HG03108 (cell line): ENCODE measurements around the gene CGREF1.

Experiments
- ATAC-seq: cut with Tn5 transposase; IDR thresholded peaks from one replicate; pipeline ENCODE4 v1.9.1; 2021; ENCODE audit warnings: moderate library complexity; ENCODE audit not compliant: unreplicated experiment

Gene CGREF1

GRCh38 chr2:27118525-27119329 is at the start of gene CGREF1:
Gene CGREF1 (minus strand): TSS chr2:27119128. CDS start chr2:27104366, 14,762 bp downstream.
- ATAC-seq, result no peak

- ATAC-seq, result no peak
These were observed 46.2 kb upstream of the CGREF1 start for GRCh38 chr2:27164960-27165763.

GRCh38 chr2:27162151-27163121 is 43.5 kb upstream of the CGREF1 start:
- no peak for ATAC-seq

GRCh38 chr2:27160191-27160590 is 41.3 kb upstream of the CGREF1 start:
- ATAC-seq, result no peak

- no peak for ATAC-seq
These were observed 40.3 kb upstream of the CGREF1 start for GRCh38 chr2:27159271-27159670.

GRCh38 chr2:27158468-27158867 is 39.5 kb upstream of the CGREF1 start:
- ATAC-seq, result no peak

- no peak for ATAC-seq
These were observed 36.2 kb upstream of the CGREF1 start for GRCh38 chr2:27155069-27155520.

GRCh38 chr2:27154488-27154887 is 35.6 kb upstream of the CGREF1 start:
- no peak for ATAC-seq

GRCh38 chr2:27152796-27153464 is 34.0 kb upstream of the CGREF1 start:
- no peak for ATAC-seq

GRCh38 chr2:27152102-27152795 is 33.3 kb upstream of the CGREF1 start:
- ATAC-seq, result no peak

GRCh38 chr2:27150639-27151230 is 31.8 kb upstream of the CGREF1 start:
- ATAC-seq, result no peak

- ATAC-seq, result no peak
These were observed 30.9 kb upstream of the CGREF1 start for GRCh38 chr2:27149570-27150405.

GRCh38 chr2:27148801-27149439 is 30.0 kb upstream of the CGREF1 start, which contains the start of gene TCF23:
Gene TCF23 (plus strand): TSS chr2:27149004. CDS start chr2:27149134, 130 bp downstream.
- no peak for ATAC-seq

- ATAC-seq, result no peak
These were observed 29.0 kb upstream of the CGREF1 start for GRCh38 chr2:27147935-27148334.

GRCh38 chr2:27145682-27146081 is 26.8 kb upstream of the CGREF1 start:
- no peak for ATAC-seq

- no peak for ATAC-seq
These were observed 24.4 kb upstream of the CGREF1 start for GRCh38 chr2:27143285-27143684.

GRCh38 chr2:27139310-27139709 is 20.4 kb upstream of the CGREF1 start, which contains the start of gene PRR30:
Gene PRR30 (minus strand): TSS chr2:27139410. CDS start chr2:27138329, 1,081 bp downstream.
- ATAC-seq, result no peak

GRCh38 chr2:27138111-27138510 is 19.2 kb upstream of the CGREF1 start:
- no peak for ATAC-seq
